Adrenal gland (tissue), 12 donors: Measurements from ENCODE around the gene GATAD2B. TPM values are rescaled to one million over a fixed set of nuclear protein-coding genes. Genes with fewer than 3 reads are reported as not detected.

Experiments used
- DNase-seq, 7 donors: peaks; one replicate each; pipeline ENCODE4 v3.0.0-alpha.2; 2019 to 2020
- H3K27ac ChIP-seq, 5 donors: fragments of 200-600 bp; sonication (generic) in 4 of 5; 1 replicate in 3 of 5; 2 replicates in 2 of 5; pipeline versions ENCODE4 v1.5.1 to v1.8.0; 2016 to 2020; ENCODE audit warnings: mild to moderate bottlenecking in 1 of 5
- H3K27me3 ChIP-seq: fragments of 200-600 bp; 2 replicates; pipeline ENCODE4 v1.8.0; 2021
- H3K36me3 ChIP-seq, 2 donors: fragments of 200-600 bp; replicated peaks in 1 of 2; 1 replicate in 1 of 2; 2 replicates in 1 of 2; pipeline versions ENCODE4 v1.5.1 to v1.8.0; 2018 to 2022
- H3K4me1 ChIP-seq, 2 donors: fragments of 200-600 bp; replicated peaks in 1 of 2; 1 replicate in 1 of 2; 2 replicates in 1 of 2; pipeline versions ENCODE4 v1.5.1 to v1.8.0; 2018 to 2021
- H3K4me3 ChIP-seq, 4 donors: fragments of 200-600 bp; sonication (generic) in 3 of 4; one replicate each; pipeline ENCODE4 v1.5.1; 2016 to 2018
- H3K9me3 ChIP-seq, 3 donors: fragments of 200-600 bp; sonication (generic) in 1 of 3; replicated peaks in 1 of 3; 1 replicate in 2 of 3; 2 replicates in 1 of 3; pipeline versions ENCODE4 v1.5.1 to v1.8.0; 2016 to 2021
- CTCF ChIP-seq, 6 experiments: fragments of 450-650 bp in 4 of 6; fragments of 200-600 bp in 2 of 6; sonication (generic) in 1 of 6; IDR thresholded peaks; 1 replicate in 5 of 6; 2 replicates in 1 of 6; pipeline versions ENCODE4 v1.5.1 to v1.8.0; 2016 to 2021; ENCODE audit warnings: antibody characterized with exemption in 6 of 6, mild to moderate bottlenecking in 2 of 6, moderate library complexity in 1 of 6
- POLR2A ChIP-seq, 2 donors: fragments of 450-650 bp; IDR thresholded peaks; one replicate each; pipeline ENCODE4 v1.6.1; 2017; ENCODE audit warnings: antibody characterized with exemption in 2 of 2, mild to moderate bottlenecking in 2 of 2, moderate library complexity in 1 of 2
- WGBS, 4 donors: extraction: QIAGEN DNeasy Blood & Tissue Kit in 2 of 4; methylation state at CpG; one replicate each; pipeline versions ENCODE4 v1.1.5 to v1.1.7; 2013 to 2017; 5-methylcytosine and 5-hydroxymethylcytosine counted together
- intact Hi-C, 2 donors: fragments of 100-400 bp; cut with DNase I; formaldehyde crosslinking; loops; one replicate each; pipeline versions ENCODE4 v1.14.1 to v1.15.0; 2022 to 2023
- polyA plus RNA-seq, 3 donors: library from polyadenylated mRNA; stranded (reverse); fragments of 200-250 nt in 2 of 3; fragments of 350-450 nt in 1 of 3; fragmentation: Illumina TruSeq in 1 of 3; extraction: RNeasy Lipid Tissue Mini Kit (QIAGEN cat#74804) in 1 of 3; gene quantifications; one replicate each; pipeline ENCODE4 v1.2.3, GENCODE V29; 2013 to 2014
- total RNA-seq, 9 donors: library from RNA; depleted of rRNA in 4 of 9; stranded (reverse); fragments of >200 nt in 4 of 9; fragments of 120-200 nt in 1 of 9; fragmentation: NEBNext Ultra II Directional in 1 of 9; extraction: Animal tissue kit (Norgen Biotek cat#: 25700) in 1 of 9; gene quantifications; one replicate each; pipeline versions ENCODE4 v1.1.0 to v1.2.4, GENCODE V29; 2013 to 2023
- donor health status: healthy with polysubstance abuse.
- donor health status: Bipolar disorder and iron deficiency.
- donor health status: DM: yes; HTN: yes; CAD: no.
- donor health status: DM: no; HTN: no; CAD: no.
- donor health status: DM: no; HTN: no; CAD: no.
- donor health status: DM: yes; HTN: yes; CAD: no.

Gene GATAD2B
- total and polyA plus RNA-seq, 12 donors = 3.0 to 43.3 (median 16.6) TPM

DNA sequence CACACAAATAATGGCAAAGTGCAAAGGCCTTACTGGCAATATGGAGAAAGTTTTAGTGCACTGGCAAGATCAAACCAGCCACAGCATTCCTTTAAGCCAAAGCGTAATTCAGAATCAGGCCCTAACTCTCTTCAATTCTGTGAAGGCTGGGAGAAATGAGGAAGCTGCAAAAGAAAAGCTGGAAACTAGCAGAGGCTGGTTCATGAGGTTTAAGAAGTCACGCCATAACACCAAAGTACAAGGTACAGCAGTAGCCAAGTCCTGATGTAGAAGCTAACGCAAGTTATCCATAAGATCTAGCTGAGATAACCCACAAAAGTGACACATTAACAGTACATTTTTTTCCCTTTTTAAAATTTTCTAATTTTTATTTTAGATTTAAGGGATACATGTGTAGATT is 90.5 kb downstream of the GATAD2B start:
- Histone ChIP-seq H3K4me1 (no peaks in the 10 kb centered on the region), H3K4me3 (no peak overlapping the region), H3K36me3 (peaks cover 0 to 8% of the 10 kb centered on the region in 2 donors), H3K9me3 (no peaks in the 10 kb centered on the region), H3K27ac (no peak overlapping the region), H3K27me3 (no peaks in the 10 kb centered on the region)
- TF ChIP-seq POLR2A (IDR thresholded peaks at IDR 0.05) = no peak
- TF ChIP-seq CTCF (IDR thresholded peaks at IDR 0.05) = no peak
- intact Hi-C loops = no loop called here
- WGBS, 4 donors = 90 to 94% (median 93%) methylated on average over 3 of the region's 3 CpGs
- no peak for DNase-seq

DNA sequence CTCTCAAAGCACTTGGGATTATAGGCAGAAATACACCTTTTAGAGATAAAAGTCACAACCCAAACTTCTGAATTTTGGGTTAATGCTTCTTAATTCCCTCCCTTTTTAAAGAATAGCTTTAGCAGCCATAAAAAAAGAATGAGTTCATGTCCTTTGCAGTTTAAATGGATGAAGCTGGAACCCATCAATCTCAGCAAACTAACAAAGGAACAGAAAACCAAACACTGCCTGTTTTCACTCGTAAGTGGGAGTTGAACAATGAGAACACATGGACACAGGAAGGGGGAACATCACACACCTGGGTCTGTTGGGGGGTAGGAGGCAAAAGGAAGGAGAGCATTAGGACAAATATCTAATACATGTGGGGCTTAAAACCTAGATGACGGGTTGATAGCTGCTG is 91.7 kb downstream of the GATAD2B start:
- H3K36me3 ChIP-seq = peaks cover 0 to 14% of the 10 kb centered on the region in 2 donors
- H3K9me3 ChIP-seq = no peaks in the 10 kb centered on the region
- H3K27ac ChIP-seq = no peak overlapping the region
- H3K4me3 ChIP-seq = no peak overlapping the region
- TF ChIP-seq POLR2A (IDR thresholded peaks at IDR 0.05) (no peak), CTCF (IDR thresholded peaks at IDR 0.05) (no peak)
- peak in 1 of 7 donors; percentile 6 for DNase-seq
- no peaks in the 10 kb centered on the region for H3K27me3 ChIP-seq
- H3K4me1 ChIP-seq = no peaks in the 10 kb centered on the region
- 78 to 94% (median 89%) methylated on average over 2 of the region's 2 CpGs for WGBS, 4 donors
- intact Hi-C loops = no loop called here

GRCh38 chr1:153827168-153827964 is 95.4 kb downstream of the GATAD2B start:
- no peak for DNase-seq
- peaks cover 0 to 14% of the 10 kb centered on the region in 2 donors for H3K36me3 ChIP-seq
- intact Hi-C loops = no loop called here
- no peak for TF ChIP-seq POLR2A (IDR thresholded peaks at IDR 0.05)
- no peak for TF ChIP-seq CTCF (IDR thresholded peaks at IDR 0.05)
- no peak overlapping the region for H3K4me3 ChIP-seq
- no peaks in the 10 kb centered on the region for H3K4me1 ChIP-seq
- 88 to 92% (median 91%) methylated on average over 6 of the region's 6 CpGs for WGBS, 4 donors
- no peaks in the 10 kb centered on the region for H3K9me3 ChIP-seq
- H3K27ac ChIP-seq = no peak overlapping the region
- H3K27me3 ChIP-seq = no peaks in the 10 kb centered on the region

DNA sequence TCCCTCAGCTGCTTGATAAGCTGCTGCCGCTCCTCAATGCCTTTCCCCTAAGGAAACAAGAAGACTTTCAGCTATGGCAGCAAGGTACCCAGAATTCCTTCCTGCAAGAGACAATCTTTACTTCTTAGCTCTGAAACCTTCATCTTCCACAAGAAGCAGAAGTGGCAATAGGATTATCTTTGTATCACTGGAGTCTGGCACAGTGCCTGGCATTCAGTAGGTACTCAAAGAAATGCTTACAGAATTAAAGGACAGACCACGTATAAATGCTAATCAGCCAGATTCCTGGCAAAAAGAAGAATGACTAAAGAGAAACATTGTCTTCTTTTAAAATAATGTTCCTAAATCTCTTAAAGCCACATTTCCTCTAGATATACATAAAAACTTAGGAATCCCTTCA is 103.9 kb downstream of the GATAD2B start:
- Histone ChIP-seq H3K27me3 (no peaks in the 10 kb centered on the region), H3K9me3 (no peaks in the 10 kb centered on the region), H3K4me3 (no peak overlapping the region), H3K36me3 (peaks cover 0 to 44% of the 10 kb centered on the region in 2 donors), H3K4me1 (peaks cover 0 to 5% of the 10 kb centered on the region in 2 donors), H3K27ac (no peak overlapping the region)
- TF ChIP-seq POLR2A (IDR thresholded peaks at IDR 0.05) = no peak
- TF ChIP-seq CTCF (IDR thresholded peaks at IDR 0.05) = no peak
- intact Hi-C loops = no loop called here
- peak in 1 of 7 donors; percentile 29 for DNase-seq
- WGBS, 4 donors = 72 to 85% (median 83%) methylated on average over 2 of the region's 2 CpGs
